DOHH2 (cell line): ENCODE data around the gene LAMTOR1.

Experiments used
- EZH2phosphoT487 ChIP-seq: fragments of 200-600 bp; sonication (generic); IDR thresholded peaks from 2 replicates; pipeline ENCODE4 v1.6.1; 2017; ENCODE audit warnings: borderline replicate concordance, mild to moderate bottlenecking, antibody characterized with exemption, low read length, moderate library complexity, mixed read lengths
- TF ChIP-seq, protein P1 (sequence below): fragments of 200-600 bp; sonication (generic); IDR thresholded peaks from one replicate; pipeline ENCODE4 v1.5.1; 2014; ENCODE audit warnings: antibody characterized with exemption, mild to moderate bottlenecking, low read depth, low read length; ENCODE audit not compliant: poor library complexity, severe bottlenecking

DNA sequence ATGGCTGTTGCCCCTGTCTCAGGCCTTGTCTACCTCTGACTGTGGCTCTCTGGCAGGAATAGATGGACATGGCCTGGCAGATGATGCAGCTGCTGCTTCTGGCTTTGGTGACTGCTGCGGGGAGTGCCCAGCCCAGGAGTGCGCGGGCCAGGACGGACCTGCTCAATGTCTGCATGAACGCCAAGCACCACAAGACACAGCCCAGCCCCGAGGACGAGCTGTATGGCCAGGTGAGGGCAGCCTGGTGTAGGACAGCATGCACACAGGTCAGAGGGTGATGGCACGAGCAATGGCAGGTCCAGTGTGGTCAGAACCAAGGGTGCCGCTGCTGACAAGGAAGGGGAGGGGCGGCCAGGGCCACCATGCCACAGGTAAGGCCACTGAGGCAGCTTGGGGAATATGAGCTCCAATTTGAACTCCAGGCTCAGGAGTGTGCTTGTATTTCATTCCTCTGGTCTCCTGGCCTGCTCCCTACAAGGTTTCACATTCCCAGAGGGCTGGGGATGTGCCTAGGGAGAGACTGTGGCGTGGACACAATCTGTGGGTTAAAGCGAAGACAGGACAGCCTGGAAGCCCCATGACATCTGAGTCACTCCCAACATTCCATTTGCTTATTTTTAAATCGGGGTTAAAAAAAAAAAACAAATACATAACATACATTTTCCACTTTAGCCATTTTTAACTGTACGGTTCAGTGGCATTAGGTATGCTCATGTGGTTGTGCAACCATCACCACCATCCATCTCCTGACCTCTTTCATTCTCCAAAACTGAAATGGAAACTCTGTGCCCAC is 33.0 kb upstream of the LAMTOR1 start:
- TF ChIP-seq, protein P1, sequence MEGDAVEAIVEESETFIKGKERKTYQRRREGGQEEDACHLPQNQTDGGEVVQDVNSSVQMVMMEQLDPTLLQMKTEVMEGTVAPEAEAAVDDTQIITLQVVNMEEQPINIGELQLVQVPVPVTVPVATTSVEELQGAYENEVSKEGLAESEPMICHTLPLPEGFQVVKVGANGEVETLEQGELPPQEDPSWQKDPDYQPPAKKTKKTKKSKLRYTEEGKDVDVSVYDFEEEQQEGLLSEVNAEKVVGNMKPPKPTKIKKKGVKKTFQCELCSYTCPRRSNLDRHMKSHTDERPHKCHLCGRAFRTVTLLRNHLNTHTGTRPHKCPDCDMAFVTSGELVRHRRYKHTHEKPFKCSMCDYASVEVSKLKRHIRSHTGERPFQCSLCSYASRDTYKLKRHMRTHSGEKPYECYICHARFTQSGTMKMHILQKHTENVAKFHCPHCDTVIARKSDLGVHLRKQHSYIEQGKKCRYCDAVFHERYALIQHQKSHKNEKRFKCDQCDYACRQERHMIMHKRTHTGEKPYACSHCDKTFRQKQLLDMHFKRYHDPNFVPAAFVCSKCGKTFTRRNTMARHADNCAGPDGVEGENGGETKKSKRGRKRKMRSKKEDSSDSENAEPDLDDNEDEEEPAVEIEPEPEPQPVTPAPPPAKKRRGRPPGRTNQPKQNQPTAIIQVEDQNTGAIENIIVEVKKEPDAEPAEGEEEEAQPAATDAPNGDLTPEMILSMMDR, result no peak
- TF ChIP-seq EZH2phosphoT487, result no peak
